IMR-90 (cell line): ENCODE results near the gene MND1. TPM values are rescaled to one million over a fixed set of nuclear protein-coding genes. Genes with fewer than 3 reads are reported as not detected.

Source experiments
- ATAC-seq: fragments of 200-7000 bp; cut with Tn5 transposase; 2 replicates; pipeline ENCODE4 v1.9.1; 2020; ENCODE audit warnings: low read depth, mild to moderate bottlenecking, moderate library complexity
- BruUV-seq: library from RNA; stranded (reverse); fragments of 400-500 nt; replicated peaks from 2 replicates; lab custom pipeline; 2021; lab: Mats Ljungman, UMichigan
- CTCF ChIA-PET: fragments of 300-600 bp; formaldehyde crosslinking; extraction: SDS; loops from one replicate; lab custom pipeline; 2021; ENCODE audit warnings: antibody characterized with exemption; lab: Yijun Ruan, JAX
- POLR2A ChIA-PET: fragments of 300-600 bp; sonication (Branson Sonifier 250); formaldehyde crosslinking; loops from one replicate; lab custom pipeline; 2022; ENCODE audit warnings: antibody characterized with exemption; ENCODE audit not compliant: unreplicated experiment; lab: Charles Lee
- DNase-seq: peaks from one replicate; pipeline ENCODE4 v3.0.0; 2013
- H2AFZ ChIP-seq: replicated peaks from 2 replicates; pipeline ENCODE3; 2013; ENCODE audit warnings: low read length, mild to moderate bottlenecking; ENCODE audit not compliant: poor library complexity
- H2AK5ac ChIP-seq: 2 replicates; pipeline ENCODE4 v1.6.1; 2013; ENCODE audit warnings: low read depth, low read length, inconsistent platforms
- H2AK9ac ChIP-seq: replicated peaks from 2 replicates; pipeline ENCODE3; 2013; ENCODE audit warnings: mild to moderate bottlenecking, low read depth, low read length, moderate library complexity; ENCODE audit not compliant: poor library complexity
- H2BK120ac ChIP-seq: 2 replicates; pipeline ENCODE4 v1.6.1; 2013; ENCODE audit warnings: low read depth, low read length, inconsistent platforms
- H2BK15ac ChIP-seq: 3 replicates; pipeline ENCODE4 v1.6.1; 2013; ENCODE audit warnings: low read depth, low read length, inconsistent platforms
- H2BK20ac ChIP-seq: 2 replicates; pipeline ENCODE4 v1.6.1; 2013; ENCODE audit warnings: low read depth, mild to moderate bottlenecking, inconsistent platforms, low read length, moderate library complexity
- H2BK5ac ChIP-seq: 2 replicates; pipeline ENCODE4 v1.6.1; 2013; ENCODE audit warnings: mild to moderate bottlenecking, low read depth, low read length, inconsistent platforms; ENCODE audit not compliant: poor library complexity, severe bottlenecking
- H3K14ac ChIP-seq: replicated peaks from 2 replicates; pipeline ENCODE4 v1.6.1; 2013; ENCODE audit warnings: low read depth, low read length, inconsistent platforms
- H3K18ac ChIP-seq: 2 replicates; pipeline ENCODE4 v1.6.1; 2013; ENCODE audit warnings: low read depth, low read length, control low read depth
- H3K23ac ChIP-seq: 2 replicates; pipeline ENCODE4 v1.6.1; 2013; ENCODE audit warnings: low read depth, low read length, inconsistent platforms
- H3K27ac ChIP-seq: 2 replicates; pipeline ENCODE4 v1.5.1; 2013; ENCODE audit warnings: mild to moderate bottlenecking, control low read depth, low read length; ENCODE audit not compliant: insufficient read depth
- H3K27me3 ChIP-seq: 2 replicates; pipeline ENCODE4 v1.6.1; 2013; ENCODE audit warnings: low read length; ENCODE audit not compliant: control insufficient read depth, insufficient read depth
- H3K36me3 ChIP-seq: 2 replicates; pipeline ENCODE4 v1.6.1; 2013; ENCODE audit warnings: low read length, mixed read lengths; ENCODE audit not compliant: control insufficient read depth, insufficient read depth
- H3K4ac ChIP-seq: 2 replicates; pipeline ENCODE4 v1.6.1; 2013; ENCODE audit warnings: low read depth, low read length, inconsistent platforms
- H3K4me1 ChIP-seq: 2 replicates; pipeline ENCODE4 v1.6.1; 2013; ENCODE audit warnings: low read length, mixed read lengths; ENCODE audit not compliant: control insufficient read depth, insufficient read depth
- H3K4me2 ChIP-seq: 2 replicates; pipeline ENCODE4 v1.6.1; 2013; ENCODE audit warnings: low read depth, mild to moderate bottlenecking, control low read depth, low read length, moderate library complexity
- H3K4me3 ChIP-seq: 2 replicates; pipeline ENCODE4 v1.5.1; 2013; ENCODE audit warnings: low read depth, mild to moderate bottlenecking, control low read depth, low read length, moderate library complexity; ENCODE audit not compliant: insufficient read depth
- H3K56ac ChIP-seq: 2 replicates; pipeline ENCODE4 v1.6.1; 2013; ENCODE audit warnings: low read length, inconsistent platforms; ENCODE audit not compliant: insufficient read depth; ENCODE audit errors: extremely low read depth
- H3K79me1 ChIP-seq, 2 experiments: 2 replicates each; pipeline ENCODE4 v1.6.1; 2013; ENCODE audit warnings: low read length in 2 of 2, inconsistent platforms in 1 of 2, low read depth in 1 of 2
- H3K9ac ChIP-seq: 2 replicates; pipeline ENCODE4 v1.6.1; 2013; ENCODE audit warnings: low read depth, low read length, control low read depth
- H3K9me1 ChIP-seq: 2 replicates; pipeline ENCODE4 v1.6.1; 2013; ENCODE audit warnings: low read length, inconsistent platforms; ENCODE audit not compliant: insufficient read depth
- H3K9me3 ChIP-seq: 2 replicates; pipeline ENCODE4 v1.6.1; 2013; ENCODE audit warnings: low read length; ENCODE audit not compliant: control insufficient read depth, insufficient read depth
- H4K20me1 ChIP-seq: 2 replicates; pipeline ENCODE4 v1.6.1; 2013; ENCODE audit warnings: low read length, inconsistent platforms; ENCODE audit not compliant: insufficient read depth
- H4K5ac ChIP-seq: 2 replicates; pipeline ENCODE4 v1.6.1; 2013; ENCODE audit warnings: mild to moderate bottlenecking, low read depth, low read length, control low read depth
- H4K8ac ChIP-seq, 2 experiments: 2 replicates each; pipeline ENCODE4 v1.6.1; 2013; ENCODE audit warnings: low read depth in 2 of 2, low read length in 2 of 2, control low read depth in 1 of 2, inconsistent platforms in 1 of 2
- H4K91ac ChIP-seq: 2 replicates; pipeline ENCODE4 v1.6.1; 2013; ENCODE audit warnings: low read depth, low read length, inconsistent platforms; ENCODE audit not compliant: insufficient read depth
- FOS ChIP-seq: fragments of 150-350 bp; IDR thresholded peaks from 2 replicates; pipeline ENCODE4 v1.6.1; 2016; ENCODE audit warnings: low read depth, low read length
- RCOR1 ChIP-seq: IDR thresholded peaks from 2 replicates; pipeline ENCODE4 v1.6.1; 2012; ENCODE audit warnings: mild to moderate bottlenecking, low read length, improper control_type of control experiment; ENCODE audit not compliant: insufficient replicate concordance
- USF2 ChIP-seq: fragments of 150-350 bp; IDR thresholded peaks from 2 replicates; pipeline ENCODE4 v1.6.1; 2017; ENCODE audit warnings: mild to moderate bottlenecking, antibody characterized with exemption, low read length, low read depth
- WGBS, 2 experiments: methylation state at CpG; one replicate each; pipeline versions ENCODE4 v1.1.5 to v1.1.7; 2013; ENCODE audit warnings: missing lambda C conversion rate in 2 of 2; ENCODE audit not compliant: insufficient read length in 1 of 2; ENCODE audit errors: extremely low coverage in 2 of 2; 5-methylcytosine and 5-hydroxymethylcytosine counted together
- dilution Hi-C: fragments of 300-500 bp; cut with HindIII; formaldehyde crosslinking; loops from one replicate; pipeline ENCODE4 v1.14.3; 2018; ENCODE audit warnings: low sequenced_read_pairs; ENCODE audit not compliant: unreplicated experiment
- in situ Hi-C: fragments of 300-500 bp; cut with MboI; formaldehyde crosslinking; loops from 3 replicates; pipeline ENCODE4 v1.14.3; 2019; ENCODE audit warnings: low sequenced_read_pairs, inconsistent platforms, mixed read lengths
- intact Hi-C: fragments of 100-400 bp; cut with micrococcal nuclease; formaldehyde crosslinking; loops from 2 replicates; pipeline ENCODE4 v1.10.0; 2022
- polyA plus RNA-seq, 3 experiments: library from polyadenylated mRNA; depleted of rRNA; stranded (reverse); fragments of >200 nt; gene quantifications; 2 replicates each; pipeline ENCODE4 v1.2.3, GENCODE V29; 2012; ENCODE audit warnings: low replicate concordance in 1 of 3
- total RNA-seq: library from RNA; depleted of rRNA; stranded (reverse); fragments of >200 nt; gene quantifications from 2 replicates; pipeline ENCODE4 v1.2.3, GENCODE V29; 2012

The MND1 gene
- total and polyA plus RNA-seq, 2 of the 4 experiments (the other 2 are of a cell fraction): 0.36 to 3.5 TPM

GRCh38 chr4:153393397-153393796 is 48.9 kb downstream of the MND1 start:
- no peak overlapping the region for H2BK5ac ChIP-seq
- peak overlapping the region; percentile 28 for H2AFZ ChIP-seq
- no peaks in the 10 kb centered on the region for H3K9me3 ChIP-seq
- H3K23ac ChIP-seq: no peak overlapping the region
- no peaks in the 10 kb centered on the region for H4K20me1 ChIP-seq
- 0 out of 2 replicates have a peak, but pooled peaks cover 1% of the 10 kb centered on the region for H3K4me1 ChIP-seq
- H3K4me2 ChIP-seq: peak overlapping the region; percentile 8; the same call in 1 of the 2 replicates
- no peak for TF ChIP-seq RCOR1
- TF ChIP-seq FOS: peak; percentile 49; the same call in 1 of the 2 replicates
- TF ChIP-seq USF2: no peak
- ChIA-PET CTCF (interaction anchor here (0.6 kb wide), 1 partner anchor 27 kb away, joined by 7 read pairs; no protein-coding TSS in a partner anchor), POLR2A (interaction anchor here (0.7 kb wide), 1 partner anchor 306 kb away, joined by 3 read pairs; no protein-coding TSS in a partner anchor)
- in situ Hi-C loops: no loop called here
- H3K9ac ChIP-seq: no peak overlapping the region
- no peak overlapping the region for H4K91ac ChIP-seq
- H2AK5ac ChIP-seq: no peak overlapping the region
- H2BK120ac ChIP-seq: 0 out of 2 replicates have a peak overlapping the region, but pooled peaks have one; percentile 11
- no peak overlapping the region for H4K5ac ChIP-seq
- H3K14ac ChIP-seq: no peak overlapping the region
- no peak overlapping the region for H3K18ac ChIP-seq
- H3K4ac ChIP-seq: no peak overlapping the region
- no peak overlapping the region for H3K56ac ChIP-seq
- H2BK15ac ChIP-seq: no peak overlapping the region
- no peaks in the 10 kb centered on the region for H3K36me3 ChIP-seq
- no peak overlapping the region for H3K4me3 ChIP-seq
- H2BK20ac ChIP-seq: no peak overlapping the region
- dilution Hi-C loops: no loop called here
- H3K79me1 ChIP-seq: no peaks in the 10 kb centered on the region; a peak in 1 of 4 replicates
- peak overlapping the region; percentile 55; the same call in 1 of the 2 replicates for H3K27ac ChIP-seq
- BruUV-seq: no TSS peak
- intact Hi-C loops: no loop called here
- ATAC-seq (peak; percentile 98), DNase-seq (peak; percentile 85)
- H3K27me3 ChIP-seq: no peaks in the 10 kb centered on the region
- whole genome bisulfite sequencing, 2 experiments: no CpG with 5 or more reads among the region's 6 CpGs
- peak overlapping the region in 1 of 2 experiments; percentile 11; a peak in 1 of 4 replicates for H4K8ac ChIP-seq
- H3K9me1 ChIP-seq: no peaks in the 10 kb centered on the region; the same call in 1 of the 2 replicates
- no peak overlapping the region for H2AK9ac ChIP-seq
